NCI-H1048 (cell line): Measurements from ENCODE around the gene ALDH7A1.
"Not testable (repeated sequence)": the region's sequence is repeated elsewhere in the genome, so short reads cannot be mapped to it uniquely, and the experiment has no call there.

Experiments
- DNase-seq: peaks from one replicate; lab custom pipeline; 2025; lab: John Stamatoyannopoulos, UW

ALDH7A1 gene

DNA sequence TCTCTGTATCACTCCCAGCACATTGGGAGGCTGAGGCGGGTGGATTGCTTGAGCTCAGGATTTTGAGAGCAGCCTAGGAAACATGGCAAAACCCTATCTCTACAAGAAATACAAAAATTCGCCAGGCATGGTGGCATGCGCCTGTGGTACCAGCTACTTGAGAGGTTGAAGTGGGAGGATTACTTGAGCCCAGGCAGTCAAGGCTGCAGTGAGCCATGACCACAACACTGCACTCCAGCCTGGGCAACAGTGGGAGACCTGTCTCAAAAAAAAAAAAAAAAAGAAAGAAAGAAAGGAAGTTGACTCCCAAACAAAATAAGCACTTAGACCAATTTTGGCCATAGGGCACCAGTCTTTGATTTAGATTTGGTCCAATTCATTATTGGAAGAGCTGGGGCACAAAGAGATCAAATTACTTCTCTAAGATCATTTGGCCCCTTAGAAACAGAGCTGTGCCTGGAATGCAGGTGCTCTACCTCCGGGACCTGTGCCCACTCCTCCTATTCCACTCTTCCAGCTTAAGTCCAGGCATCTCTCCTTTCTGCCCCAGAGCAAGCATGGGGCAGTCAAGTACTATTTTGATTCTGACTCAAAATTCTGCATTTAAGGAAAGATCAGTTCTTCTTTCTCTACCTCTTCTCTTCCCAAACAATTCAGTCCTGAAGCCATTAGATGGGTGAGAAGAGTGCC, 59.0 kb downstream of the ALDH7A1 start:
- DNase-seq = no peak

DNA sequence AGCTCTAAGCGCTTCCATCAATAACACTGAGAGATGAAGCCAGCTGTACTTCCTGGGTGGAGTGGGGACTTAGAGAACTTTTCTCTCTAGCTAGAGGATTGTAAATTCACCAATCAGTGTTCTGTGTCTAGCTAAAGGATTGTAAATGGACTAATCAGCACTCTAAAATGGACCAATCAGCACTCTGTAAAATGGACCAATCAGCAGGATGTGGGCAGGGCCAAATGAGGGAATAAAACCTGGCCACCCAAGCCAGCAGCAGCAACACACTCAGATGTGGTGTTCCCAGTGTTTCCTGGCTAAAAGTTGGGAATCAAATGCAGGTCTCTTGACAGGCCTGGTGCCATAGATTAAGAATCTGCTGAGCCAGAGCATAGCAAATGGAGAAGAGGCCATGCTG, 60.5 kb downstream of the ALDH7A1 start:
- no peak for DNase-seq

GRCh38 chr5:126531543-126532120, 63.4 kb downstream of the ALDH7A1 start:
- no peak for DNase-seq

DNA sequence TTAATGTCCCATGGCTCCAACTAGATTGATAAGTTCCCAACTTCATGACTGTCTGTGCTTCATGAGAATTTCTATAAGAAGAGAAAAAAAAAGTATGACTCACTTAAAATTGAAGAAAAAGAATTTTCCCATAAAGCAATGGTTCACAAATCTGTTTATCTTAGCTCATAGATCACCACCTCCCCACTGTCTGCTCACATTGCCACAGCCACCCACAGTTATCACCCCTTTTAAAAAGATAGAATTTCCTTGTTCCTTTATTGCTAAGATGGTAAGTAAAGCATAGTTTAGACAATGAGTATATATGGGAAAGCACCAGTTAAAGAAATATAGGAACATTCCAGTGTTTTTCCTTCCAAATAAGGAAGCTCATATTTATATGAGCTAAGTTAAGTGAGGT, 67.1 kb downstream of the ALDH7A1 start:
- no peak for DNase-seq

GRCh38 chr5:126527158-126527557, 67.9 kb downstream of the ALDH7A1 start:
- DNase-seq = no peak

DNA sequence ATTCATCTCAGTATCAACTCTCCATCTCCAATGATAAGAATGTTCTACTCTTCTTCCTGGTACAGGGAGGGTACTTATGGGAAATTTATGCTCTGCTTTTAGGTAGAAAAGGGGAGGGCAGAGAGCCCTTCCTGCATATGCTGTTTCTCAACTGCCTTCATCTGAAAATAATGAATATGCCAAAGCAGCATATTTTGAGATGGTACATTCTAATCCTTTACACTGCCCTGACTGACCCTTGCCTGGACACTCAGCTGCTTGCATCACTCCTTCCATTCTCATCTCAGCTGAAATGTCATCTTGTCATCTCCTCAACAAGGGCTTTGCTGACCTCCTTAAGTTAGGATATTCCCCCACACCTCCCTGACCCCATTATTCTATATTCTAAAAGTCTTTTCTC, 68.5 kb downstream of the ALDH7A1 start:
- DNase-seq = no peak

- DNase-seq = no peak
These were observed 69.3 kb downstream of the ALDH7A1 start for GRCh38 chr5:126525630-126526245.

DNA sequence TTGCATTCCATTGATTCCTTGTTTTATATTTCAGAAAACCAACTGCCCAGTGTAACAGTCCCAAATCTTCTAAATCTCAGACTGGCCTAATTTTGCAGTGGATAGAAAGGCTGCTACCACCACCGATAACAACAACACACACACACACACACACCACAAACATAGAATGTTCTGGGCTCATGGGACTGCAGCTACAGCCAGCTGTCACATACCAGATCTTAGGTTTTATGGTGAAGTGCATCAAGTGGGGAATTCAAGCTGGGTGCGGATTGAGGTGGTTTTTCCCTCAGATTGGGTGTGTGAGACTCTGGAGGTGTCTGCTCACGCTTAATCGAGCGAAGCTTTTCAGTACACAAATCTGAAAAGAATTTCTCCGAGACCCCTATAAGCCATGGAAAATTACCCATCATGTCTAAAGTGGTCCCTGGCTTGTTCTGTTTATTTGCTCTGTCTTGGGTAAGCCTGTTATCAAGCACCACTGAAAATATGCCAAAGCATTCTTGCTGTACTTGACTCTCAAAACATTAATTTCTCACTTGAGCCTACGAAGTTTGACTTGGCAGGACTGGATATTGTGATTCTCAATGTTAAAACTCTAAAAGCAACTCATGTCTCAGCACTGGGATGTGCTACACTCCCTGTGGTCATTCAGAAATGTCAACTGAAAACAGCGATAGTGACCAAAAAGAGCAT, 71.1 kb downstream of the ALDH7A1 start:
- DNase-seq = no peak

GRCh38 chr5:126521130-126521529, 73.9 kb downstream of the ALDH7A1 start:
- no peak for DNase-seq

DNA sequence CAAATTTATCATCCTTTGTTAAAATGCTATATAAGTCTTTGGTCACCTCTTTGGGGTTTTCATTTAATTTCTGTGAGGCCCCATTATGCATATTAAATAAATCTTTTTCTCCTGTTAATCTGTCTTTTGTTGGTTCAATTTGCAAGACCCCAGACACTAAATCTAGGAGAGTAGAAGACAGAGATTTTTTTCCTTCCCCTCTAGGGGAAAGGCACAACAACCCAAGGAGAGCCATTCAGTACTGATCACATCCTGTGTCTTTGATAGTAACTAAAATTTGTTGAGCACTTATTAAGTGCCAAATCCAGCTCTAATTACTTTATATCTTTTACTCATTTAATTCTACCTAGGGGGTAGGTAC, 74.4 kb downstream of the ALDH7A1 start:
- DNase-seq = no peak

DNA sequence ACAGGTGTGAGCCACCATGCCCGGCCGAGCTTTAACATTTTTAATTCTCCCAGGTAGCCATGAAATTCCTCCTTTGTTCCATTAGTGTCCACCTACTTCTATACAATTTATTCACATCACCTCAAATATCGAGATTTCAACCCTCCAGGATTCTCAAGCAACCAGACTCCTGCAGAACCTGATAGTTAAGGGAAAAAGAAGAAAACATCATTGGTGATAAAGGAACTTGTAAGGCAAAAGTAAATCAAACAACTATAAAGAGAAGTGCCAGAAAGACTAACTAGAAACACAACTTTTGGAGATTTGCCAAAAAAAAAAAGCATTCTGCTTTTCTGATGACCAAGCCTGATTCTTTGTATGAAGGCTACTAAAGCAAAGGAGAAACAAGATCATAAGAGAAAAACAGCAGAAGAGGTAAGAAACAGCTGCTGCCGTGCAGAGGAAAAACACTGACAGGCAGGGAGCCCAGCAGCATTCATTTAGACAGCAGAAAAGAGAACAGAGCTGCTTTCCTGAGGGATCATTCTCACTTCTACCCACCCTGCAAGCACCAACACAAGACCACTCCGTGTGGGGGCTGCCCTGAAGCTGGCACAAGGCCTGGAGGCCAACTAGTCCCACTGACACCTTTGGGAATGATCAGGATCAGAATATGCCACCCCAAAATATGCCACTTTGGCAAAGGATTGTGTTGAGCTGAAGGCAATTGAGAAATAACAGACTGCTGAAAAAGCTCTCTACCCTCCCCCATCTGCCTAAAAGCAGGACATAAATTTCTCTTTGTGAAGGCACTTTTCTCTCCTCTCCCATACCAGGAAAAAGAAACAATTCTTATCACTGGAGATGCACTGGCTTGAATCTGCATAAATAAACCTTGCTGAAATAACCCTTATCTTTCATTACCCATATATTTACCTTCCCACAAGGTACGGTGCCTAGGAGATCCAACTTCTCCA, 75.1 kb downstream of the ALDH7A1 start:
- DNase-seq = no peak

DNA sequence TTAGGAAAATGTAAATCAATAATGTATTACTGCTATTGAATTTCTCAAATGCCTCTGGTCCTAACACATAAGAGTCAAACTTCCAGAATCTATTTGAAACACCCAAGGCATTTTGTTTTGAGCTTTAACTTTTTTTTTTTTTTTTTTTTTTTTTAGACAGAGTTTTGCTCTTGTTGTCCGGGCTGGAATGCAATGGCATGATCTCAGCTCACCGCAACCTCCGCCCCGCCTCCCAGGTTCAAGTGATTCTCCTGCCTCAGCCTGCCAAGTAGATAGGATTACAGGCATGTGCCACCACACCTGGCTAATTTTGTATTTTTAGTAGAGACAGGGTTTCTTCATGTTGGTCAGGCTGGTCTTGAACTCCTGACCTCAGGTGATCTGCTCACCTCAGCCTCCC, 75.8 kb downstream of the ALDH7A1 start:
- not testable (repeated sequence) for DNase-seq

- DNase-seq = no peak
These were observed 78.2 kb downstream of the ALDH7A1 start for GRCh38 chr5:126516852-126517251.

DNA sequence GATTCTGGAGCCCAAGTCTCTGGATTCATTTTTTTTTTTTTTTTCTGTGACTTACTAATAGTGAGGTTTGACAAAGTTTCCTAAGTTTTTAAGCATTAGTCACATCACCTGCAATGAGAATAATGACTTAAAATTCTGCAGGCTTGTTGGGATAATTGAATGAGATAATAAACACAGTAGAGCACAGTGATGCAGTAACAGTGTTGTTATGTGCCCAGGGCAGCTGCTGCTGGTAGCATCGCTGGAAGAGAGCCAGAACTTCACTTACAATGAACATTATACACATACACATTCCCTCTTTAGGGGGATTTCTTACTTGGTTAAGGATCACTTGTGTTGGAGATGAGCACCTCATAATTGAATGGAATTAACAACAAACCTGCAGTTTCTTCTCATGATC, 78.9 kb downstream of the ALDH7A1 start:
- no peak for DNase-seq

- DNase-seq = no peak
These were observed 79.7 kb downstream of the ALDH7A1 start for GRCh38 chr5:126515337-126515736.

DNA sequence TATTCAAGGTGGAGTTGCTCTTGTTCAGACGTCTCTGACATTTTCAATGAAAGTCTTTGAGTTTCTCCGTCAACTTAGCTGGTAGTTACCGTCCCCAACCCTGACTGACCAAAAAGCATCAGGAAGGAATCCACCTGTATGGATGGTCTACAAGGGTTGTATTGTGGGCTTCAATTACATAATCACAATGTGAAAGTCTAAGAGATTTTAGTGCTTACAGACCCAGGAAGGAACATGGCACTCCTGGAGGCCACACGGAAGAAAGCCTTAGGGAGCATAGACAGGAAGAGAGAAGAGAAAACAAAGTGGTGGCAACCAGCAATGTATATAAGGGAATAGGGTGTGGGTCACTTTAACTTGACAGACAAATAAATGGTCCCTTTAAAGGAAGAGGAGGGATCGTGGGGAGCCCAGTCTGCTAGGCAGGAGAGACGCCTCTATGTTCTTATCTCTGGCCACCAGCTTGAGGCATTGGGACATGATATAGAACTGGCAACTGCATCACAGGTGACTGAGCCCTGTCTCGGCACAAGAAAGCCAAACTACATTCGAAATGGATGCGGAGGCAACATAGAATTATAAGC, 80.4 kb downstream of the ALDH7A1 start:
- no peak for DNase-seq

- DNase-seq = no peak
These were observed 80.9 kb downstream of the ALDH7A1 start for GRCh38 chr5:126514131-126514557.

- DNase-seq = no peak
These were observed 81.3 kb downstream of the ALDH7A1 start for GRCh38 chr5:126513703-126514102.

DNA sequence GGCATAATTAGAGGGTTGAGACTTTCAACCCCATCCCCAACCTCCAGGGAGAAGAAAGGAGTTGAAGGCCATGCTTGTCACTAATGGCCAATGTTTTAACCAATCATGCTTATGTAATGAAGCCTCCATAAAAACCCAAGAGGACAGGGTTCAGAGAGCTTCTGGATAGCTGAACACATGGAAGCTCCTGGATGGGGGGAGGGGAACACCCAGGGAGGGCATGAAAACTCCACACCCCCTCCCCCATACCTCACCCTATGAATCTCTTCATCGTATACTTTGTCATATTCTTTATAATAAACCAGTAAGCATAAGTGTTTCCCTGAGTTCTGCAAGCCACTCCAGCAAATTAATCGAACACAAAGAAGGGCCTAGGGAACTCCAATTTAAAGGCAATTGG, 81.7 kb downstream of the ALDH7A1 start:
- no peak for DNase-seq

DNA sequence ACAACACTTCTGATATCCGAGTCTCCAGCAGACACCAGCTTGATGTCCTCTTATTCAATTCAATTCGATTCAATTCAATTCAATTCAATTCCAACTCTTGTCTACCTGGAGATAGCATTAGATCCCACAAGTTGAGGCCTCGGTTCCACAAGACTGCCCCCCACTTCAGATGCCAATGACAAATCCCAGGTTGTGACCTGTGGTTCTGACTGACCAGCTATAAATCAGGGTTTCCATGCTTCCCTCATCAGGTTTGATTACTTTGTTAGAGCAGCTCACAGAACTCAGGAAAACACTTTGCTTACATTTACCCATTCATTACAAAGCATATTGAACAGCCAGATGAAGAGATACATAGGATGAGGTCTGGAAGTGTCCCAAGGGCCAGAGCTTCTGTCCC, 82.6 kb downstream of the ALDH7A1 start:
- DNase-seq = no peak

DNA sequence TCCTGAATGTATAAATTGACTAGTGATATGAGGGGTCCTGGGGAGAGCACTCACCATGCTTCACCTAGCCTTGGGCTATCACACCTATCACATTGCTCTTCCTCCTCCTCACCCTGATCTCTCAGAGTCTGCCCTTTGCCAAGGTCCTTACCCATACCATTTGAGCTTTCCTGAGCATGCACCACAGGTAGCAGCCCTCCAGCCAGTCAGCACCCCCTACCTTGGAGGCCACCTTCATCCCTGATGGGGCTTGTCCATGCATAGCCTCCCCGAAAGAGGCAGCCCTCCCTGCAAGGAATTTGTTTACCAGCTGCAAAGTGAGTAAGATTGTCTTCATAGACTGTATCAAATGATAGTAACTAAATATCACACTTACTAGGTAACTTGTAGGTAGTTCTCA, 83.1 kb downstream of the ALDH7A1 start:
- DNase-seq = no peak

DNA sequence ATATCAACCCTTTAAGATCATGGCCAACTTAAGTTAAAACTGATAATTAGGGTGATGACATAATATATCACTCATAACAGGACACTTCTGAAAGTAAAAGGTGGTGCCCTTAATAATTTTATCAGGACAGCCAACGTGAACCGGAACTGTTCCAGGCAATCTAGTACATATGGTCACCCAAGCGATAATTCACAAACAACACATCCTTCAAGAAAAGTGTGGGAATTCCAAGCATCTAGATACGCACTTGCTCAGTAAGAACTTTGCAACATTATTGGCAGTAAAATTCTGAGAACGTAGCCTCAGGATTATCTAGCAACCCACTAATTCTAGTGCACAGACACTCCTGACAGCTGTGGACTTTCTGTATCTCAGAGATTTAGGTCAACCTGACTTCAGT, 85.7 kb downstream of the ALDH7A1 start:
- DNase-seq = no peak
